ENCODE measurements around the gene MDGA2. TPM values are rescaled to one million over a fixed set of nuclear protein-coding genes. Genes with fewer than 3 reads are reported as not detected.
"Not testable (repeated sequence)": the region's sequence is repeated elsewhere in the genome, so short reads cannot be mapped to it uniquely, and the experiment has no call there.

MDGA2 gene
- total RNA-seq, 1 donor from 2014 or later = not detected

- no peak for ATAC-seq (ENCODE audit: low read depth)
- H3K4me3 Mint-ChIP-seq = no peak overlapping the region
- H3K9me3 Mint-ChIP-seq = peaks cover 4% of the 10 kb centered on the region
- no peaks in the 10 kb centered on the region for H3K4me1 Mint-ChIP-seq
- H3K36me3 Mint-ChIP-seq (ENCODE audit: low read depth) = no peaks in the 10 kb centered on the region
- ChIA-PET POLR2A (no interaction called here), CTCF (no interaction called here)
- H3K27ac Mint-ChIP-seq = no peak overlapping the region
- no peak for DNase-seq
- intact Hi-C loops (cut with micrococcal nuclease) = no loop called here
- TF ChIP-seq, protein P1, sequence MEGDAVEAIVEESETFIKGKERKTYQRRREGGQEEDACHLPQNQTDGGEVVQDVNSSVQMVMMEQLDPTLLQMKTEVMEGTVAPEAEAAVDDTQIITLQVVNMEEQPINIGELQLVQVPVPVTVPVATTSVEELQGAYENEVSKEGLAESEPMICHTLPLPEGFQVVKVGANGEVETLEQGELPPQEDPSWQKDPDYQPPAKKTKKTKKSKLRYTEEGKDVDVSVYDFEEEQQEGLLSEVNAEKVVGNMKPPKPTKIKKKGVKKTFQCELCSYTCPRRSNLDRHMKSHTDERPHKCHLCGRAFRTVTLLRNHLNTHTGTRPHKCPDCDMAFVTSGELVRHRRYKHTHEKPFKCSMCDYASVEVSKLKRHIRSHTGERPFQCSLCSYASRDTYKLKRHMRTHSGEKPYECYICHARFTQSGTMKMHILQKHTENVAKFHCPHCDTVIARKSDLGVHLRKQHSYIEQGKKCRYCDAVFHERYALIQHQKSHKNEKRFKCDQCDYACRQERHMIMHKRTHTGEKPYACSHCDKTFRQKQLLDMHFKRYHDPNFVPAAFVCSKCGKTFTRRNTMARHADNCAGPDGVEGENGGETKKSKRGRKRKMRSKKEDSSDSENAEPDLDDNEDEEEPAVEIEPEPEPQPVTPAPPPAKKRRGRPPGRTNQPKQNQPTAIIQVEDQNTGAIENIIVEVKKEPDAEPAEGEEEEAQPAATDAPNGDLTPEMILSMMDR (IDR thresholded peaks at IDR 0.05) = no peak
- H3K27me3 Mint-ChIP-seq = no peaks in the 10 kb centered on the region
Measured at GRCh38 chr14:47322751-47323150, 352.7 kb downstream of the MDGA2 start.

DNA sequence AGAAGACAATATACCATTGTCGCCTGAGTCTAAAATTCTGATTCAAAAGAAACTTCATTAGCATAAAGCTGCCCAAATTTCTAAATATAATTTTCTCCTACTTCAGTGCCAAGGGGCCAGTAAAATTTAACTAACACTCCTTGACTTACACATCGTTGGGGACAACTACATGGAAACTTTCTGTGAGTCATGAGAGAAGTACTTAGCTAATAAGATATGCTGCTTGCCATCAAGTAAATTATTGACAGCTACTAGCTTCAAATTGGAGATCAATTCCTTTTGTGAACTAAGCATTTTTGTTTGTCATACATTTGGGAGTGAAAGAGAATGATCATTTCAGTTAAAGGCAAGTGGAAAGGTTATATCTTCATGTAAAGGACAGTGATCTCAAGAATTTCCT is 373.3 kb downstream of the MDGA2 start:
- POLR2A ChIA-PET = no interaction called here
- intact Hi-C loops (cut with micrococcal nuclease) = no loop called here
- CTCF ChIA-PET = no interaction called here
- DNase-seq (no peak), ATAC-seq (ENCODE audit: low read depth) (no peak)
- H3K27me3 Mint-ChIP-seq = no peaks in the 10 kb centered on the region
- H3K4me3 Mint-ChIP-seq = no peak overlapping the region
- H3K27ac Mint-ChIP-seq = no peak overlapping the region
- no peaks in the 10 kb centered on the region for H3K9me3 Mint-ChIP-seq
- TF ChIP-seq, protein P1 (IDR thresholded peaks at IDR 0.05) = no peak
- no peaks in the 10 kb centered on the region for H3K4me1 Mint-ChIP-seq
- H3K36me3 Mint-ChIP-seq (ENCODE audit: low read depth) = no peaks in the 10 kb centered on the region

- POLR2A ChIA-PET = no interaction called here
- CTCF ChIA-PET = interaction anchor here (0.7 kb wide), 1 partner anchor 113 kb away, joined by 3 read pairs; no protein-coding TSS in a partner anchor
- DNase-seq (no peak), ATAC-seq (ENCODE audit: low read depth) (no peak)
- H3K4me1 Mint-ChIP-seq = no peaks in the 10 kb centered on the region
- H3K4me3 Mint-ChIP-seq = no peak overlapping the region
- peaks cover 2% of the 10 kb centered on the region for H3K9me3 Mint-ChIP-seq
- H3K27me3 Mint-ChIP-seq = no peaks in the 10 kb centered on the region
- H3K27ac Mint-ChIP-seq = no peak overlapping the region
- TF ChIP-seq, protein P1 (IDR thresholded peaks at IDR 0.05) = no peak
- intact Hi-C loops (cut with micrococcal nuclease) = no loop called here
- H3K36me3 Mint-ChIP-seq (ENCODE audit: low read depth) = no peaks in the 10 kb centered on the region
Measured at GRCh38 chr14:47300796-47301195, 374.6 kb downstream of the MDGA2 start.

DNA sequence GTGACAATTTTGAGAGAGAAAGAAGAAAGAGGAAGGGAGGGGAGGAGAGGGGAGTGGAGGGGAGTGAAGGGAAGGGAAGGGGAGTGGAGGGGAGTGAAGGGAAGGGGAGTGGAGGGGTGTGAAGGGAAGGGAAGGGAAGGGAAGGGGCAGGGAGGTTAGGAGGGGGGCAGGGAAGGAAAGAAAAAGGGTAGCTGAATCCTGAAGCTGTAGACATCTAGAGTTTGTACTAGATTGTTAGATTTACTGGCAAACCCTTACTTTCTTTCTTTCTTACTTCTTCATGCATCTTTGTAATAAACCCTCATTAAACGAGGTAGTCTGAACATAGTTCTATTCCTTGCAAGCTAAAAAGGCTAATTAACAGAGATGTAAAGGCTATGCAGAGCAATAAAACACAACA is 378.0 kb downstream of the MDGA2 start:
- ATAC-seq (ENCODE audit: low read depth) (no peak), DNase-seq (no peak)
- Mint-ChIP-seq H3K27ac (no peak overlapping the region), H3K27me3 (no peaks in the 10 kb centered on the region), H3K9me3 (peaks cover 2% of the 10 kb centered on the region), H3K4me1 (no peaks in the 10 kb centered on the region), H3K4me3 (no peak overlapping the region), H3K36me3 (ENCODE audit: low read depth) (no peaks in the 10 kb centered on the region)
- TF ChIP-seq, protein P1 (IDR thresholded peaks at IDR 0.05) = no peak
- intact Hi-C loops (cut with micrococcal nuclease) = no loop called here
- ChIA-PET POLR2A (no interaction called here), CTCF (no interaction called here)

DNA sequence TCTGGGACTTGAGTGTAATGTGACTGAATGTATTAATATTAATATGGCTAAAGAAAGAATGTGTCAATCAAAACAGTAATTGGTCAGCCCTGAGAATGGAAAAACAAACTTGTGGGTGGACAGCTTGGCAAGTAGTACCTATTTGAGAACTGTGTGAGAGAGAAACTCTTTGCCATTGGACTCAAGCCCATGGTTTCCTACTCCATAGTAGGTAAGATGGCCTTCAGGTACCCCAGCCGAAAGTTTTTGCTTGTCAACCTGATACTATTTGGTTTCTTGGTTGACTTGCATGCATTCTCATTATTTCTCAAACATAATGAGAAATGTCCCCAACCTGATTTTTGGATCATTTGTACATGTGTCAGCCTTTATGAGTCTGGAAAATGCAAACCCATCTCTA is 391.1 kb downstream of the MDGA2 start:
- H3K4me1 Mint-ChIP-seq = no peaks in the 10 kb centered on the region
- no peaks in the 10 kb centered on the region for H3K27me3 Mint-ChIP-seq
- H3K36me3 Mint-ChIP-seq (ENCODE audit: low read depth) = no peaks in the 10 kb centered on the region
- TF ChIP-seq, protein P1 (IDR thresholded peaks at IDR 0.05) = no peak
- no peaks in the 10 kb centered on the region for H3K9me3 Mint-ChIP-seq
- no peak overlapping the region for H3K27ac Mint-ChIP-seq
- ATAC-seq (ENCODE audit: low read depth) (no peak), DNase-seq (no peak)
- intact Hi-C loops (cut with micrococcal nuclease) = no loop called here
- H3K4me3 Mint-ChIP-seq = no peak overlapping the region
- ChIA-PET CTCF (no interaction called here), POLR2A (no interaction called here)

GRCh38 chr14:47281761-47282160 is 393.6 kb downstream of the MDGA2 start:
- POLR2A ChIA-PET; H3K9me3 Mint-ChIP-seq; H3K27me3 Mint-ChIP-seq; DNase-seq; H3K27ac Mint-ChIP-seq; intact Hi-C loops (cut with micrococcal nuclease); H3K4me1 Mint-ChIP-seq; H3K36me3 Mint-ChIP-seq (ENCODE audit: low read depth); CTCF ChIA-PET; ATAC-seq (ENCODE audit: low read depth); H3K4me3 Mint-ChIP-seq: not testable (repeated sequence)

Data from activated B cell treated with CpG ODN at 0.5 μM for 24 hours (primary cell).